ENCODE measurements around the gene TXNDC11.

GRCh38 chr16:11634312-11634711, 108.3 kb downstream of the TXNDC11 start:
- TF ChIP-seq MAX (IDR thresholded peaks at IDR 0.05; ENCODE audit: insufficient read depth, insufficient read length) (no peak), POLR2A (IDR thresholded peaks at IDR 0.05; ENCODE audit: low read depth, low read length) (no peak), CTCF (IDR thresholded peaks at IDR 0.05; ENCODE audit: extremely low read depth in 1 of 2, insufficient read depth in 1 of 2, low read depth in 1 of 2, low read length in 2 of 2) (no peak), POLR2AphosphoS5 (IDR thresholded peaks at IDR 0.05; ENCODE audit: insufficient read depth, low read depth, low read length) (no peak), FOS (IDR thresholded peaks at IDR 0.05; ENCODE audit: borderline replicate concordance, insufficient read depth, low read length) (no peak), EZH2 (IDR thresholded peaks at IDR 0.05; ENCODE audit: borderline replicate concordance, low read depth, low read length, severe bottlenecking) (no peak), MYC (IDR thresholded peaks at IDR 0.05; ENCODE audit: low read depth, low read length) (no peak), JUN (IDR thresholded peaks at IDR 0.05; ENCODE audit: borderline replicate concordance, insufficient read depth, insufficient read length, low read depth) (no peak)

Data from endothelial cell of umbilical vein (primary cell).